ENCODE data around the gene FNDC1.

GRCh38 chr6:159212028-159212427, 42.8 kb downstream of the FNDC1 start:
- TF ChIP-seq CTCF (IDR thresholded peaks at IDR 0.05) (no peak), POLR2A (IDR thresholded peaks at IDR 0.05) (no peak)
